Measurements from ENCODE around the gene PARM1. TPM values are rescaled to one million over a fixed set of nuclear protein-coding genes. Genes with fewer than 3 reads are reported as not detected.

Gene PARM1
- total RNA-seq, 1 donor from 2014 or later, result 29.5 TPM

DNA sequence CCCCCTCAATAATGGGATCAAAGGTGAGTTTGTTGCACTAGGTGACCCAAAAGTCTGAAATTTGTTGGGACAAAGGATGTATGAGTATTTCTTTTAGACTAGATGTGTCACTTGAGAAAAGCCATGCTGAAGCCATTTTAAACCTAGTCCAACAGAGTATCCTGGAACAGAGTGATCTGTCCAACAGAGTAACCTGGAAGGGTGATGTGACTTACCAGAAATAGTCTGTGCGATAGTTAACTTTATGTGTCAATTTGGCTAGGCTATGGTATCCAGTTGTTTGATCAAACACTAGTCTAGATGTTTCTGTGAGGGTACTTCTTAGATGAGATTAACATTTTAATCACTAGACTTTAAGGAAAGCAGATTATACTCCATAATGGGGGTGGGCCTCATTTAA lies 154.5 kb downstream of the PARM1 start:
- no peak for DNase-seq

DNA sequence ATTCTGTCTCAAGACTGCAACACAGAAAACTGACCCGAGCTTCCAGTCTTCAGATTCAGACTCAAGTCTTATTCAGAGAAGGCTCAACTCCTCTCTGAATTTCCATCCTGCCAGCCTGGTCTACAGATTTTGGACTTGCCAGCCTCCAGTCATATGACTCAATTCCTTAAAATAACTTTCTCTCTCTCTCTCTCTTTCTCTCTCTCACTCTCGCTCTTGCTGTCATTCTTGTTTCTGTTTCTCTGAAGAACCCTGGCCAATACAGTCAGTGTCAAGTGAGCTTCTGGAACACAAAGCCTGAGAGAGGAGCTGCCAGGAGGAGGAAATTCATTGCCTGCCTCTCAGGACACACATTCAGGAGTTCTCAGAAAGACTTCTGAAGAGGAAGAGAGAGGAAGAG lies 154.9 kb downstream of the PARM1 start:
- no peak for DNase-seq

DNA sequence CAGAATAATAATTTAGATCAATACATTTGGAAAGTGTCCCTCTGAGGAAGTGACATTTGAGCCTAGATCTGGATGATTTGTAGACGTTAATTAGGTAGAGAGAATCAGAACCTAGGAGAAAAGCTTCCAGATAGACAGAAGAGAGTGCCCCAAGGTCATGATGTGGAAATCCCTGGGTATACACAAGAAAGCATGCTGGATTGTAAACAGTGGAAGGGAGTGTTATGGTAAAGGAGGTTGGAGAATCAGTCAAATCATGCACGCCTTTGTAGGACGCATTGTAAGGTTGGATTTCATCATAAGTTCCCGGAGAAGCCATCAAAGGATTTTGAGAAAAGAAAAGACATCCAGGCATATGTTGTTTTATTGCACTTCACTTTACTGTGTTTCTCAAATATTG lies 156.3 kb downstream of the PARM1 start:
- DNase-seq, result no peak

DNA sequence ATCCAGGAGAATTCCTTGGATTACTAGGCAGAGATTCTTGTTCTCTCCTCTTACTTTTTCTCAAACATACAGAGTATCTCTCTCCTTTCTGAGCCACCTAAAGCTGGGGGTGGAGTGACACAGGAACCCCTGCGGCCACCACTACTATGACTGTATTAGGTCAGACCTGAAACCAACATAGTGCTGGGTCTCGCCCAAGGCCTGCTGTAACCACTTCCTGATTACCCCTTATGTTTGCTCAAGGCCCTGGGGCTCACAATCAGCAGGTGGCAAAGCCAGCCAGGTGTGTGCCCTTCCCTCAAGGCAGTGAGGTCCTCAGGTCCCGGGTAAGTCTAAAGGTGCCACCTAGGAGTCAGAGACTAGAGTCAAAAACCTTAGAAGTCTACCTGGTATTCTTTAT lies 166.4 kb downstream of the PARM1 start:
- no peak for DNase-seq

Other genes with a start within 250 kb of the PARM1 start
- 32.9 TPM for gene BTC, start 138.6 kb upstream of the PARM1 start, total RNA-seq

Data from tongue (tissue), 2 donors.